H1 (cell line): ENCODE measurements around the gene ADCY9. TPM values are rescaled to one million over a fixed set of nuclear protein-coding genes. Genes with fewer than 3 reads are reported as not detected.

ENCODE experiments used
- CTCF ChIA-PET: fragments of 300-600 bp; sonication (Branson Sonifier 250); formaldehyde crosslinking; loops from one replicate; lab custom pipeline; 2021; ENCODE audit not compliant: partially characterized antibody; lab: Charles Lee
- POLR2A ChIA-PET: fragments of 300-600 bp; sonication (Branson Sonifier 250); formaldehyde crosslinking; loops from one replicate; lab custom pipeline; 2021; ENCODE audit warnings: inconsistent platforms; ENCODE audit not compliant: partially characterized antibody; lab: Charles Lee
- DNase-seq, 2 experiments: peaks; one replicate each; pipeline versions ENCODE4 v3.0.0 to v3.0.0-alpha.2; 2010 to 2022; ENCODE audit warnings: low spot score in 2 of 2, low read depth in 1 of 2, mixed read lengths in 1 of 2
- FAIRE-seq: peaks from 2 replicates; lab custom pipeline; 2011; peaks lifted over from hg19 to GRCh38; lab: Jason Lieb, UNC
- H2AFZ ChIP-seq: 2 replicates; pipeline ENCODE4 v1.8.1; 2012; ENCODE audit warnings: low read length, inconsistent platforms
- H2AK5ac ChIP-seq: 2 replicates; pipeline ENCODE4 v1.6.1; 2013; ENCODE audit warnings: low read depth, low read length
- H2BK120ac ChIP-seq: replicated peaks from 2 replicates; pipeline ENCODE3; 2013; ENCODE audit warnings: low read depth, low read length, inconsistent platforms
- H2BK12ac ChIP-seq: 2 replicates; pipeline ENCODE4 v1.6.1; 2013; ENCODE audit warnings: low read depth, low read length
- H2BK15ac ChIP-seq: 2 replicates; pipeline ENCODE4 v1.6.1; 2013; ENCODE audit warnings: low read length
- H2BK20ac ChIP-seq: 2 replicates; pipeline ENCODE4 v1.6.1; 2013; ENCODE audit warnings: low read length
- H2BK5ac ChIP-seq: 2 replicates; pipeline ENCODE4 v1.6.1; 2013; ENCODE audit warnings: low read depth, low read length
- H3K14ac ChIP-seq: 2 replicates; pipeline ENCODE4 v1.6.1; 2013; ENCODE audit warnings: inconsistent platforms; ENCODE audit not compliant: insufficient read length
- H3K18ac ChIP-seq: 2 replicates; pipeline ENCODE4 v1.6.1; 2013; ENCODE audit warnings: low read length; ENCODE audit errors: extremely low read depth
- H3K23ac ChIP-seq: 2 replicates; pipeline ENCODE4 v1.6.1; 2013; ENCODE audit warnings: inconsistent platforms; ENCODE audit not compliant: insufficient read length
- H3K23me2 ChIP-seq: 2 replicates; pipeline ENCODE4 v1.6.1; 2013; ENCODE audit warnings: low read depth, low read length
- H3K27ac ChIP-seq: 2 replicates; pipeline ENCODE4 v1.6.1; 2011; ENCODE audit warnings: low read depth, low read length, inconsistent platforms
- H3K27me3 ChIP-seq, 4 experiments: replicated peaks in 1 of 4; 1 replicate in 1 of 4; 2 replicates in 3 of 4; pipeline versions ENCODE4 v1.6.1 to v1.8.1; 2011 to 2013; ENCODE audit warnings: low read length in 3 of 4, mild to moderate bottlenecking in 3 of 4, inconsistent platforms in 2 of 4, mixed read lengths in 2 of 4, moderate library complexity in 1 of 4; ENCODE audit not compliant: control insufficient read depth in 3 of 4, insufficient read depth in 3 of 4; ENCODE audit errors: extremely low read depth in 1 of 4
- H3K36me3 ChIP-seq, 4 experiments: 2 replicates each; pipeline versions ENCODE4 v1.6.1 to v1.8.1; 2011 to 2013; ENCODE audit warnings: mild to moderate bottlenecking in 4 of 4, low read length in 3 of 4, moderate library complexity in 2 of 4, control low read depth in 1 of 4, inconsistent platforms in 1 of 4; ENCODE audit not compliant: insufficient read depth in 4 of 4, control insufficient read depth in 2 of 4
- H3K4ac ChIP-seq: replicated peaks from 2 replicates; pipeline ENCODE3; 2013; ENCODE audit warnings: low read length, low read depth, mixed read lengths, inconsistent platforms; ENCODE audit not compliant: insufficient read length
- H3K4me1 ChIP-seq, 4 experiments: replicated peaks in 1 of 4; 1 replicate in 1 of 4; 2 replicates in 3 of 4; pipeline versions ENCODE4 v1.6.1 to v1.8.1; 2011 to 2013; ENCODE audit warnings: low read length in 3 of 4, inconsistent platforms in 2 of 4, mixed read lengths in 1 of 4; ENCODE audit not compliant: insufficient read depth in 4 of 4, control insufficient read depth in 3 of 4
- H3K4me2 ChIP-seq, 2 experiments: 2 replicates each; pipeline versions ENCODE4 v1.6.1 to v1.8.1; 2011 to 2013; ENCODE audit warnings: low read depth in 2 of 2, low read length in 2 of 2, control low read depth in 1 of 2, inconsistent platforms in 1 of 2, mild to moderate bottlenecking in 1 of 2; ENCODE audit not compliant: insufficient read depth in 1 of 2
- H3K4me3 ChIP-seq, 4 experiments: fragments of 200-600, 300-600 bp in 1 of 4; sonication (generic), shearing (Covaris generic), sonication (Bioruptor Twin) in 1 of 4; 2 replicates each; pipeline versions ENCODE4 v1.5.1 to v1.8.1; 2011 to 2016; ENCODE audit warnings: low read length in 4 of 4, low read depth in 3 of 4, control low read depth in 2 of 4, inconsistent platforms in 2 of 4, mild to moderate bottlenecking in 2 of 4, mixed read lengths in 1 of 4, moderate library complexity in 1 of 4; ENCODE audit not compliant: insufficient read depth in 2 of 4; ENCODE audit errors: extremely low read depth in 1 of 4
- H3K56ac ChIP-seq: replicated peaks from 2 replicates; pipeline ENCODE3; 2013; ENCODE audit warnings: low read depth, mild to moderate bottlenecking, mixed read lengths, low read length, inconsistent platforms; ENCODE audit not compliant: insufficient read length
- H3K79me1 ChIP-seq: 2 replicates; pipeline ENCODE4 v1.6.1; 2013; ENCODE audit warnings: low read depth, low read length, control low read depth
- H3K79me2 ChIP-seq, 2 experiments: 2 replicates each; pipeline versions ENCODE4 v1.6.1 to v1.8.1; 2012 to 2013; ENCODE audit warnings: low read length in 2 of 2, mild to moderate bottlenecking in 2 of 2, inconsistent platforms in 1 of 2; ENCODE audit not compliant: insufficient read depth in 2 of 2, control insufficient read depth in 1 of 2
- H3K9ac ChIP-seq, 4 experiments: replicated peaks in 1 of 4; 1 replicate in 1 of 4; 2 replicates in 3 of 4; pipeline versions ENCODE4 v1.6.1 to v1.8.1; 2011 to 2013; ENCODE audit warnings: low read depth in 3 of 4, low read length in 3 of 4, control low read depth in 2 of 4, mild to moderate bottlenecking in 2 of 4, moderate library complexity in 2 of 4, inconsistent platforms in 1 of 4; ENCODE audit errors: extremely low read depth in 1 of 4
- H3K9me3 ChIP-seq, 2 experiments: 2 replicates each; pipeline versions ENCODE4 v1.6.1 to v1.8.1; 2012 to 2013; ENCODE audit warnings: mild to moderate bottlenecking in 2 of 2, moderate library complexity in 2 of 2, control low read depth in 1 of 2, inconsistent platforms in 1 of 2, low read depth in 1 of 2, low read length in 1 of 2, mixed read lengths in 1 of 2; ENCODE audit not compliant: insufficient read depth in 2 of 2
- H4K20me1 ChIP-seq, 2 experiments: replicated peaks in 1 of 2; 2 replicates each; pipeline versions ENCODE3 to v1.8.1; 2011 to 2013; ENCODE audit warnings: inconsistent platforms in 2 of 2, low read length in 2 of 2, mild to moderate bottlenecking in 1 of 2; ENCODE audit not compliant: insufficient read depth in 2 of 2, control insufficient read depth in 1 of 2
- H4K5ac ChIP-seq: 2 replicates; pipeline ENCODE4 v1.6.1; 2013; ENCODE audit warnings: low read length, low read depth, mixed read lengths, inconsistent platforms; ENCODE audit not compliant: insufficient read length
- H4K8ac ChIP-seq: 2 replicates; pipeline ENCODE4 v1.8.0; 2013; ENCODE audit warnings: mild to moderate bottlenecking, moderate library complexity, low read length, inconsistent platforms; ENCODE audit not compliant: insufficient read depth; ENCODE audit errors: extremely low read depth
- H4K91ac ChIP-seq: replicated peaks from 2 replicates; pipeline ENCODE3; 2013; ENCODE audit warnings: low read length, mixed read lengths, inconsistent platforms; ENCODE audit not compliant: insufficient read length
- BACH1 ChIP-seq: IDR thresholded peaks from 2 replicates; pipeline ENCODE4 v1.6.1; 2012; ENCODE audit warnings: low read length, improper control_type of control experiment
- BCL11A ChIP-seq, 2 experiments: IDR thresholded peaks; one replicate each; pipeline ENCODE4 v1.6.1; 2011; ENCODE audit warnings: low read depth in 2 of 2, low read length in 2 of 2, mild to moderate bottlenecking in 2 of 2
- CEBPB ChIP-seq: IDR thresholded peaks from 2 replicates; pipeline ENCODE4 v1.6.1; 2012; ENCODE audit warnings: low read depth, low read length
- GABPA ChIP-seq: IDR thresholded peaks from 2 replicates; pipeline ENCODE4 v1.6.1; 2011; ENCODE audit warnings: mild to moderate bottlenecking, low read length, moderate library complexity, borderline replicate concordance; ENCODE audit not compliant: insufficient read depth
- JUN ChIP-seq: IDR thresholded peaks from 2 replicates; pipeline ENCODE4 v1.6.1; 2011; ENCODE audit warnings: low read depth, mild to moderate bottlenecking, improper control_type of control experiment, low read length
- KDM5A ChIP-seq: fragments of 200-600 bp; IDR thresholded peaks from 2 replicates; pipeline ENCODE4 v1.7.1; 2012; ENCODE audit warnings: mild to moderate bottlenecking, low read length, inconsistent platforms, mixed read lengths
- MAFK ChIP-seq: IDR thresholded peaks from 2 replicates; pipeline ENCODE4 v1.6.1; 2012; ENCODE audit warnings: low read depth, mild to moderate bottlenecking, improper control_type of control experiment, low read length
- NANOG ChIP-seq: IDR thresholded peaks from 2 replicates; pipeline ENCODE4 v1.6.1; 2011; ENCODE audit warnings: low read length, low read depth, mild to moderate bottlenecking, inconsistent platforms; ENCODE audit not compliant: insufficient read depth, poor library complexity, severe bottlenecking
- RXRA ChIP-seq: IDR thresholded peaks from 2 replicates; pipeline ENCODE4 v1.6.1; 2011; ENCODE audit warnings: low read depth, mild to moderate bottlenecking, low read length, moderate library complexity; ENCODE audit not compliant: insufficient read depth
- SIRT6 ChIP-seq: IDR thresholded peaks from one replicate; pipeline ENCODE4 v1.7.1; 2012; ENCODE audit warnings: low read length, inconsistent platforms
- SP4 ChIP-seq: IDR thresholded peaks from 2 replicates; pipeline ENCODE4 v1.6.1; 2012; ENCODE audit warnings: low read length, inconsistent platforms
- SUZ12 ChIP-seq: fragments of 200-600 bp; sonication (generic); IDR thresholded peaks from 2 replicates; pipeline ENCODE4 v1.6.1; 2012; ENCODE audit warnings: mild to moderate bottlenecking, inconsistent platforms, low read length, moderate library complexity, mixed read lengths
- TAF1 ChIP-seq: IDR thresholded peaks from 2 replicates; pipeline ENCODE4 v1.6.1; 2011; ENCODE audit warnings: mild to moderate bottlenecking, low read depth, low read length
- WGBS, 2 experiments: shearing (Covaris generic) in 1 of 2; methylation state at CpG; one replicate each; pipeline versions ENCODE4 v1.1.6 to v1.1.7; 2013 to 2015; ENCODE audit warnings: low lambda C conversion rate in 2 of 2, mixed read lengths in 2 of 2, inconsistent platforms in 1 of 2, low coverage in 1 of 2, missing lambda C conversion rate in 1 of 2; ENCODE audit not compliant: insufficient replicate concordance in 2 of 2, insufficient coverage in 1 of 2, insufficient read length in 1 of 2; ENCODE audit errors: extremely low coverage in 1 of 2, missing lambda C conversion rate in 1 of 2; 5-methylcytosine and 5-hydroxymethylcytosine counted together
- polyA plus RNA-seq, 7 experiments: library from polyadenylated mRNA; depleted of rRNA in 3 of 7; stranded (reverse) in 5 of 7; unstranded in 2 of 7; fragments of >200 nt in 5 of 7; fragments of 200-250 nt in 2 of 7; gene quantifications; 1 replicate in 5 of 7; 2 replicates in 1 of 7; 4 replicates in 1 of 7; pipeline versions ENCODE4 v1.2.1 to v1.2.3, GENCODE V29; 2011 to 2013; ENCODE audit warnings: missing spikeins in 2 of 7, mixed read lengths in 2 of 7
- total RNA-seq: library from RNA; stranded (reverse); fragmentation: NEBNext Ultra II Directional; extraction: Animal tissue kit (Norgen Biotek cat#: 25700); gene quantifications from 2 replicates; pipeline ENCODE4 v1.2.1, GENCODE V29; 2021

ADCY9 gene
- total and polyA plus RNA-seq, 2 of the 8 experiments (the other 6 are each of a cell fraction or from before 2014, with no cell fraction given) = 5.4 to 13.1 TPM

- Histone ChIP-seq H3K9ac (no peak overlapping the region), H3K79me1 (no peaks in the 10 kb centered on the region), H2BK120ac (no peak overlapping the region), H4K8ac (no peak overlapping the region), H3K4ac (no peak overlapping the region), H3K4me3 (no peak overlapping the region), H3K9me3 (no peaks in the 10 kb centered on the region), H4K5ac (no peak overlapping the region), H3K4me1 (peaks cover 2 to 7% (median 6%) of the 10 kb centered on the region in 4 experiments; a peak in 5 of 7 replicates), H3K23me2 (no peaks in the 10 kb centered on the region), H3K56ac (no peak overlapping the region), H2BK15ac (0 out of 2 replicates have a peak overlapping the region, but pooled peaks have one; percentile 20), H3K14ac (no peak overlapping the region), H3K18ac (peak overlapping the region; percentile 17; the same call in 1 of the 2 replicates), H3K79me2 (no peaks in the 10 kb centered on the region), H2BK5ac (0 out of 2 replicates have a peak overlapping the region, but pooled peaks have one; percentile 1), H2AFZ (no peak overlapping the region), H2BK20ac (no peak overlapping the region), H3K27me3 (no peaks in the 10 kb centered on the region), H2AK5ac (no peak overlapping the region), H3K4me2 (no peak overlapping the region), H4K20me1 (no peaks in the 10 kb centered on the region), H3K27ac (0 out of 2 replicates have a peak overlapping the region, but pooled peaks have one; percentile 53), H2BK12ac (0 out of 2 replicates have a peak overlapping the region, but pooled peaks have one; percentile 51), H3K36me3 (no peaks in the 10 kb centered on the region), H4K91ac (no peak overlapping the region), H3K23ac (no peak overlapping the region)
- ChIA-PET CTCF (interaction anchor here (1.5 to 2.4 kb wide), 2 partner anchors 17 to 100 kb away, joined by 4 to 19 read pairs; no protein-coding TSS in a partner anchor), POLR2A (no interaction called here)
- peak; percentile 28 for FAIRE-seq
- DNase-seq = no peak
- WGBS, 2 experiments = 85% methylated on average over 20 of the region's 20 CpGs; no CpG with 5 or more reads in 1 of the 2 experiments
- TF ChIP-seq BACH1 = no peak
- TF ChIP-seq CEBPB = no peak
- no peak for TF ChIP-seq JUN
- no peak for TF ChIP-seq RXRA
- TF ChIP-seq KDM5A = no peak
- TF ChIP-seq BCL11A (IDR thresholded peaks at IDR 0.05; ENCODE audit: low read depth in 2 of 2, low read length in 2 of 2) = no peak
- TF ChIP-seq TAF1 = no peak
- TF ChIP-seq SP4 = no peak
- TF ChIP-seq NANOG = no peak
- TF ChIP-seq GABPA = no peak
- no peak for TF ChIP-seq SUZ12
- TF ChIP-seq MAFK = no peak
- TF ChIP-seq SIRT6 = no peak
These were observed 116.5 kb downstream of the ADCY9 start for GRCh38 chr16:3999479-4000325.
